Immature natural killer cell (primary cell): ENCODE measurements around the gene VPS33A. TPM values are rescaled to one million over a fixed set of nuclear protein-coding genes. Genes with fewer than 3 reads are reported as not detected.
"Not testable (repeated sequence)": the region's sequence is repeated elsewhere in the genome, so short reads cannot be mapped to it uniquely, and the experiment has no call there.

Experiments used
- DNase-seq, 3 donors: peaks; one replicate each; pipeline ENCODE4 v3.0.0; 2022; ENCODE audit warnings: mixed read lengths in 1 of 3
- H3K27ac Mint-ChIP-seq, 6 donors: one replicate each; pipeline ENCODE4 v1.8.0; 2020; ENCODE audit warnings: mixed read lengths in 6 of 6, mild to moderate bottlenecking in 5 of 6, inconsistent platforms in 4 of 6, moderate library complexity in 3 of 6
- H3K27me3 Mint-ChIP-seq, 3 donors: one replicate each; pipeline ENCODE4 v1.8.0; 2020 to 2021; ENCODE audit warnings: low read depth in 3 of 3, mild to moderate bottlenecking in 3 of 3, mixed read lengths in 3 of 3, moderate library complexity in 3 of 3, inconsistent platforms in 1 of 3
- H3K36me3 Mint-ChIP-seq, 3 donors: one replicate each; pipeline ENCODE4 v1.8.0; 2020; ENCODE audit warnings: mixed read lengths in 3 of 3, inconsistent platforms in 2 of 3, mild to moderate bottlenecking in 2 of 3
- H3K4me1 Mint-ChIP-seq, 2 donors: one replicate each; pipeline ENCODE4 v1.8.0; 2020; ENCODE audit warnings: inconsistent platforms in 2 of 2, mild to moderate bottlenecking in 2 of 2, mixed read lengths in 2 of 2, moderate library complexity in 1 of 2
- H3K4me3 Mint-ChIP-seq, 5 donors: one replicate each; pipeline ENCODE4 v1.8.0; 2020; ENCODE audit warnings: mild to moderate bottlenecking in 5 of 5, mixed read lengths in 5 of 5, inconsistent platforms in 3 of 5, moderate library complexity in 3 of 5
- H3K9me3 Mint-ChIP-seq, 6 donors: one replicate each; pipeline ENCODE4 v1.8.0; 2020; ENCODE audit warnings: mild to moderate bottlenecking in 6 of 6, mixed read lengths in 6 of 6, inconsistent platforms in 4 of 6, moderate library complexity in 3 of 6
- polyA plus RNA-seq, 3 donors: library from polyadenylated mRNA; unstranded; fragments of 300-500 nt; fragmentation: Illumina TruSeq; gene quantifications; one replicate each; pipeline ENCODE4 v1.2.3, GENCODE V29; 2021

VPS33A gene
- polyA plus RNA-seq, 3 donors from 2014 or later = 17.6 to 37.0 (median 32.7) TPM

DNA sequence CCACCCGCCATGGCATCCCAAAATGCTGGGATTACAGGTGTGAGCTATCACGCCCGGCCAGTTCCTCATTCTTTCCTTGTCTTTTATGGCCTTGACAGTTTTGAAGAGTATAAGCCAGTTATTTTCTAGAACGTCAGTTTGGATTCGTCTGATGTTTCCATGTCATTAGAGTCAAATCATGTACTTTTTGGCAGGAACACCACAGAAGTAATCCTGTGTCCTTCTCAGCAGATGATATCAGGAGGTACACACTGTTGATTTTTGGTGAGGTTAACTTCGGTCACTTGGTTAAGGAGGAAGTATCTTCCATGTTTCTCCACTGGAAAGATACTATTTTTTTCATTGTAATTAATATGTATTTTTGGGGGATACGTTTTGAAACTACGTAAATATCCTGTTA, 25.1 kb upstream of the VPS33A start:
- Mint-ChIP-seq H3K27ac (no peak overlapping the region), H3K36me3 (peaks cover 9 to 18% (median 14%) of the 10 kb centered on the region in 3 donors), H3K27me3 (no peaks in the 10 kb centered on the region)

GRCh38 chr12:122283680-122284079, 17.4 kb upstream of the VPS33A start:
- no peak for DNase-seq
- H3K4me3 Mint-ChIP-seq = no peak overlapping the region
- H3K27me3 Mint-ChIP-seq = no peaks in the 10 kb centered on the region
- no peak overlapping the region for H3K27ac Mint-ChIP-seq
- no peaks in the 10 kb centered on the region for H3K9me3 Mint-ChIP-seq
- H3K36me3 Mint-ChIP-seq = peaks cover 6 to 12% (median 7%) of the 10 kb centered on the region in 3 donors
- no peaks in the 10 kb centered on the region for H3K4me1 Mint-ChIP-seq

More for the DNA sequence above, 25.1 kb upstream of the VPS33A start:
- H3K4me3 Mint-ChIP-seq = no peak overlapping the region
- no peaks in the 10 kb centered on the region for H3K4me1 Mint-ChIP-seq
- H3K9me3 Mint-ChIP-seq = no peaks in the 10 kb centered on the region
- DNase-seq = no peak

GRCh38 chr12:122282061-122282460, 15.8 kb upstream of the VPS33A start:
- no peak overlapping the region for H3K27ac Mint-ChIP-seq
- DNase-seq = no peak
- H3K27me3 Mint-ChIP-seq = peaks cover 0 to 1% (median 0%) of the 10 kb centered on the region in 3 donors
- no peak overlapping the region for H3K4me3 Mint-ChIP-seq
- H3K36me3 Mint-ChIP-seq = peaks cover 10 to 22% (median 13%) of the 10 kb centered on the region in 3 donors
- no peaks in the 10 kb centered on the region for H3K9me3 Mint-ChIP-seq
- no peaks in the 10 kb centered on the region for H3K4me1 Mint-ChIP-seq

- Mint-ChIP-seq H3K27ac (no peak overlapping the region), H3K36me3 (peaks cover 15 to 36% (median 17%) of the 10 kb centered on the region in 3 donors), H3K27me3 (peaks cover 0 to 1% (median 1%) of the 10 kb centered on the region in 3 donors)
These were observed 9.9 kb upstream of the VPS33A start for GRCh38 chr12:122276242-122276641.

GRCh38 chr12:122275459-122275858, 9.2 kb upstream of the VPS33A start:
- no peaks in the 10 kb centered on the region for H3K9me3 Mint-ChIP-seq
- DNase-seq = no peak
- no peaks in the 10 kb centered on the region for H3K4me1 Mint-ChIP-seq
- no peak overlapping the region for H3K4me3 Mint-ChIP-seq
- peaks cover 15 to 36% (median 17%) of the 10 kb centered on the region in 3 donors for H3K36me3 Mint-ChIP-seq
- H3K27me3 Mint-ChIP-seq = peaks cover 0 to 1% (median 1%) of the 10 kb centered on the region in 3 donors
- H3K27ac Mint-ChIP-seq = no peak overlapping the region

More at GRCh38 chr12:122276242-122276641, 9.9 kb upstream of the VPS33A start:
- Mint-ChIP-seq H3K4me3 (no peak overlapping the region), H3K4me1 (no peaks in the 10 kb centered on the region), H3K9me3 (no peaks in the 10 kb centered on the region)
- no peak for DNase-seq

GRCh38 chr12:122265886-122266229, 436 bp downstream of the VPS33A start:
- peaks cover 4 to 20% (median 19%) of the 10 kb centered on the region in 3 donors for H3K36me3 Mint-ChIP-seq
- DNase-seq = no peak
- peaks cover 16 to 19% (median 17%) of the 10 kb centered on the region in 3 donors for H3K27me3 Mint-ChIP-seq
- H3K4me1 Mint-ChIP-seq = peaks cover 25 to 37% of the 10 kb centered on the region in 2 donors
- peak overlapping the region; percentile 94 to 99 (median 98) for H3K27ac Mint-ChIP-seq
- peak overlapping the region; percentile 94 to 98 (median 97) for H3K4me3 Mint-ChIP-seq
- peaks cover 0 to 3% (median 0%) of the 10 kb centered on the region in 6 donors for H3K9me3 Mint-ChIP-seq

- DNase-seq = peak in 1 of 3 donors; percentile 2
- Mint-ChIP-seq H3K36me3 (peaks cover 6 to 22% (median 19%) of the 10 kb centered on the region in 3 donors), H3K27ac (peak overlapping the region; percentile 94 to 99 (median 98)), H3K4me3 (peak overlapping the region; percentile 94 to 98 (median 97)), H3K9me3 (peaks cover 0 to 3% (median 0%) of the 10 kb centered on the region in 6 donors), H3K4me1 (peaks cover 25 to 37% of the 10 kb centered on the region in 2 donors), H3K27me3 (peaks cover 16 to 19% (median 17%) of the 10 kb centered on the region in 3 donors)
These were observed 818 bp downstream of the VPS33A start for GRCh38 chr12:122265476-122265875.

- Mint-ChIP-seq H3K36me3 (peaks cover 10 to 48% (median 27%) of the 10 kb centered on the region in 3 donors), H3K4me1 (peaks cover 15 to 31% of the 10 kb centered on the region in 2 donors), H3K27ac (peak overlapping the region in 1 of 6 donors; percentile 15)
- not testable (repeated sequence) for DNase-seq, H3K9me3 Mint-ChIP-seq, H3K27me3 Mint-ChIP-seq, H3K4me3 Mint-ChIP-seq
These were observed 5.6 kb downstream of the VPS33A start for GRCh38 chr12:122260735-122261134.

GRCh38 chr12:122258939-122259338, 7.4 kb downstream of the VPS33A start:
- Mint-ChIP-seq H3K36me3 (peaks cover 10 to 52% (median 31%) of the 10 kb centered on the region in 3 donors), H3K4me1 (peaks cover 6 to 22% of the 10 kb centered on the region in 2 donors)
- DNase-seq, H3K27me3 Mint-ChIP-seq, H3K9me3 Mint-ChIP-seq, H3K4me3 Mint-ChIP-seq, H3K27ac Mint-ChIP-seq: not testable (repeated sequence)

DNA sequence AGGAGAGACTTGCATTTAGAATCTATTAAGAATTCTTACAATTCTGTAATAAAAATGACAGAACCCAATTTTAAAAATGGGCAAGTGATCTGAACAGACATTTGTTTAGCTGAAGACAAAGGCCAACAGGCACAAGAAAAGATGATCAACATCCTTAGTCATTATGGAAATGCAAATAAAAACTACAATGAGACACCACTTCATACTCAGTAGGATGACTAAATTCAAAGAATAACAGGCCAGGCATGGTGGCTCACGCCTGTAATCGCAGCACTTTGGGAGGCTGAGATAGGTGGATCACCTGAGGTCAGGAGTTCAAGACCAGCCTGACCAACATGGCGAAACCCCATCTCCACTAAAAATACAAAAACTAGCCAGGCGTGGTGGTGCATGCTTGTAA, 7.8 kb downstream of the VPS33A start:
- Mint-ChIP-seq H3K36me3 (peaks cover 10 to 53% (median 27%) of the 10 kb centered on the region in 3 donors), H3K4me1 (peaks cover 8 to 20% of the 10 kb centered on the region in 2 donors), H3K27ac (peak overlapping the region in 2 of 6 donors; percentile 29 to 57)
- not testable (repeated sequence) for H3K4me3 Mint-ChIP-seq, H3K9me3 Mint-ChIP-seq, DNase-seq, H3K27me3 Mint-ChIP-seq

DNA sequence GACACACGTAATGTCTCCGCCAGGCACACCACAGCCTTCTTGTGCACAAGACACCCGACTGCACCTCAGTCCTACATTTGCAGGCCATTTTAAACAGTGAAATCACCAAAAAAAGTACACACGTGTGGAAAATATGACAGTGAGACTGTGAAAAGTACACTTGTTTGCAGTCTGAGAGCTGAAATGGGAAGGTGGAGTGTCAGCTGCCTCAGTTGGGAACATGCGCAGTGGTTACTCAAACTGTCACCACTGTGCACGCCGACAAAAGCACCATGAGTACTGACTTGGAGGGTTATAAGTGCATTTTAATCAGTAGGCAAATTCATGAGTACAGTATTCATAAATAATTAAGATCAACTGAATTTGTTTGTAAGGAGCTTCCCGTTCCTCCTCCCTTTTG, 15.8 kb downstream of the VPS33A start:
- Mint-ChIP-seq H3K36me3 (peaks cover 5 to 28% (median 17%) of the 10 kb centered on the region in 3 donors), H3K4me1 (peaks cover 4 to 15% of the 10 kb centered on the region in 2 donors), H3K9me3 (no peaks in the 10 kb centered on the region), H3K27me3 (peaks cover 0 to 2% (median 1%) of the 10 kb centered on the region in 3 donors), H3K27ac (no peak overlapping the region), H3K4me3 (no peak overlapping the region)
- no peak for DNase-seq

GRCh38 chr12:122250047-122250446, 16.2 kb downstream of the VPS33A start:
- DNase-seq = no peak
- no peak overlapping the region for H3K4me3 Mint-ChIP-seq
- H3K36me3 Mint-ChIP-seq = peaks cover 5 to 28% (median 16%) of the 10 kb centered on the region in 3 donors
- no peaks in the 10 kb centered on the region for H3K9me3 Mint-ChIP-seq
- H3K4me1 Mint-ChIP-seq = peaks cover 4 to 13% of the 10 kb centered on the region in 2 donors
- H3K27me3 Mint-ChIP-seq = peaks cover 0 to 2% (median 1%) of the 10 kb centered on the region in 3 donors
- no peak overlapping the region for H3K27ac Mint-ChIP-seq

- peak overlapping the region in 3 of 6 donors; percentile 21 to 85 (median 67) for H3K27ac Mint-ChIP-seq
- H3K4me1 Mint-ChIP-seq = peaks cover 3 to 9% of the 10 kb centered on the region in 2 donors
- peaks cover 0 to 3% (median 2%) of the 10 kb centered on the region in 3 donors for H3K27me3 Mint-ChIP-seq
- H3K36me3 Mint-ChIP-seq = peaks cover 7 to 39% (median 10%) of the 10 kb centered on the region in 3 donors
- H3K9me3 Mint-ChIP-seq = no peaks in the 10 kb centered on the region
- DNase-seq = no peak
- H3K4me3 Mint-ChIP-seq = peak overlapping the region in 1 of 5 donors; percentile 84
These were observed 20.7 kb downstream of the VPS33A start for GRCh38 chr12:122245553-122245952.

GRCh38 chr12:122244565-122245371, 21.5 kb downstream of the VPS33A start:
- Mint-ChIP-seq H3K4me1 (peaks cover 3 to 9% of the 10 kb centered on the region in 2 donors), H3K4me3 (peak overlapping the region in 1 of 5 donors; percentile 84), H3K9me3 (no peaks in the 10 kb centered on the region), H3K27ac (peak overlapping the region in 5 of 6 donors; percentile 27 to 89 (median 62)), H3K36me3 (peaks cover 8 to 41% (median 14%) of the 10 kb centered on the region in 3 donors), H3K27me3 (peaks cover 0 to 3% (median 2%) of the 10 kb centered on the region in 3 donors)
- peak in 1 of 3 donors; percentile 22 for DNase-seq
